Measurements from ENCODE around the gene FMNL2. TPM values are rescaled to one million over a fixed set of nuclear protein-coding genes. Genes with fewer than 3 reads are reported as not detected.

FMNL2 gene
- total RNA-seq, 1 experiment from 2014 or later: 28.1 TPM

GRCh38 chr2:152508446-152508845 lies 173.5 kb downstream of the FMNL2 start:
- TF ChIP-seq ZFX (IDR thresholded peaks at IDR 0.05): no peak
- no peak for TF ChIP-seq YY1 (IDR thresholded peaks at IDR 0.05; ENCODE audit: extremely low read depth, insufficient replicate concordance, low read depth, low read length)
- no peak for TF ChIP-seq POLR2A (IDR thresholded peaks at IDR 0.05; ENCODE audit: borderline replicate concordance, extremely low read depth, insufficient read depth, insufficient read length)
- no peak for TF ChIP-seq RAD21 (IDR thresholded peaks at IDR 0.05; ENCODE audit: low read depth)
- TF ChIP-seq ZBTB33 (IDR thresholded peaks at IDR 0.05; ENCODE audit: extremely low read depth, insufficient replicate concordance, low read length): no peak
- Histone ChIP-seq H3K27ac (ENCODE audit: low read depth, low read length) (no peak overlapping the region), H4K20me1 (ENCODE audit: insufficient read depth) (no peaks in the 10 kb centered on the region), H3K4me1 (ENCODE audit: control insufficient read depth in 1 of 2, insufficient read depth in 2 of 2, low read length in 2 of 2) (peaks cover 4 to 46% of the 10 kb centered on the region in 2 experiments; a peak in 2 of 4 replicates), H2AFZ (ENCODE audit: low read depth, low read length, poor library complexity, severe bottlenecking) (no peak overlapping the region), H3K4me3 (replicated peaks in 1 of 2; ENCODE audit: low read depth in 1 of 2, low read length in 2 of 2) (no peak overlapping the region), H3K4me2 (ENCODE audit: low read length) (no peak overlapping the region), H3K27me3 (ENCODE audit: insufficient read depth, low read length) (no peaks in the 10 kb centered on the region), H3K9me3 (ENCODE audit: control insufficient read depth in 1 of 2, insufficient read depth in 1 of 2, low read depth in 1 of 2, low read length in 2 of 2) (no peaks in the 10 kb centered on the region), H3K36me3 (ENCODE audit: control insufficient read depth in 1 of 2, insufficient read depth in 2 of 2, low read length in 2 of 2) (no peaks in the 10 kb centered on the region), H3K9me2 (ENCODE audit: insufficient read depth) (no peaks in the 10 kb centered on the region), H3K9ac (ENCODE audit: low read length) (no peak overlapping the region), H3K79me2 (ENCODE audit: insufficient read depth, low read length) (peaks cover 16% of the 10 kb centered on the region)
- ChIA-PET CTCF (no interaction called here), RAD21 (ENCODE audit: low non-redundant PET in 1 of 2, low total read pairs in 2 of 2, uncharacterized antibody in 2 of 2, unreplicated experiment in 2 of 2) (no interaction called here), POLR2A (no interaction called here)
- no TSS peak for BruUV-seq (replicated peaks)
- intact Hi-C loops (cut with micrococcal nuclease): no loop called here
- ATAC-seq (no peak), DNase-seq (ENCODE audit: low read depth, low spot score) (no peak)

GRCh38 chr2:152509772-152510491 lies 175.0 kb downstream of the FMNL2 start:
- H3K27ac ChIP-seq (ENCODE audit: low read depth, low read length): no peak overlapping the region
- ChIA-PET CTCF (no interaction called here), RAD21 (ENCODE audit: low non-redundant PET in 1 of 2, low total read pairs in 2 of 2, uncharacterized antibody in 2 of 2, unreplicated experiment in 2 of 2) (no interaction called here), POLR2A (no interaction called here)
- H3K9ac ChIP-seq (ENCODE audit: low read length): no peak overlapping the region
- peaks cover 4 to 40% of the 10 kb centered on the region in 2 experiments; a peak in 2 of 4 replicates for H3K4me1 ChIP-seq (ENCODE audit: control insufficient read depth in 1 of 2, insufficient read depth in 2 of 2, low read length in 2 of 2)
- no peaks in the 10 kb centered on the region for H4K20me1 ChIP-seq (ENCODE audit: insufficient read depth)
- H3K4me2 ChIP-seq (ENCODE audit: low read length): no peak overlapping the region
- no TSS peak for BruUV-seq (replicated peaks)
- no peak overlapping the region for H2AFZ ChIP-seq (ENCODE audit: low read depth, low read length, poor library complexity, severe bottlenecking)
- no peaks in the 10 kb centered on the region for H3K9me2 ChIP-seq (ENCODE audit: insufficient read depth)
- H3K27me3 ChIP-seq (ENCODE audit: insufficient read depth, low read length): no peaks in the 10 kb centered on the region
- no peak overlapping the region for H3K4me3 ChIP-seq (replicated peaks in 1 of 2; ENCODE audit: low read depth in 1 of 2, low read length in 2 of 2)
- H3K79me2 ChIP-seq (ENCODE audit: insufficient read depth, low read length): peaks cover 19% of the 10 kb centered on the region
- intact Hi-C loops (cut with micrococcal nuclease): no loop called here
- TF ChIP-seq ELF1 (IDR thresholded peaks at IDR 0.05; ENCODE audit: borderline replicate concordance, low read depth) (no peak), SRF (IDR thresholded peaks at IDR 0.05; ENCODE audit: low read depth) (no peak), ZFX (IDR thresholded peaks at IDR 0.05) (no peak), CEBPB (IDR thresholded peaks at IDR 0.05; ENCODE audit: low read depth) (no peak), FOSL1 (IDR thresholded peaks at IDR 0.05; ENCODE audit: low read depth) (no peak), POLR2A (IDR thresholded peaks at IDR 0.05; ENCODE audit: borderline replicate concordance, extremely low read depth, insufficient read depth, insufficient read length) (no peak), EZH2phosphoT487 (IDR thresholded peaks at IDR 0.05; ENCODE audit: borderline replicate concordance) (no peak), POLR2AphosphoS5 (IDR thresholded peaks at IDR 0.05; ENCODE audit: low read depth, low read length) (no peak), MAX (IDR thresholded peaks at IDR 0.05) (no peak), CBX3 (IDR thresholded peaks at IDR 0.05; ENCODE audit: low read depth) (no peak)
- H3K36me3 ChIP-seq (ENCODE audit: control insufficient read depth in 1 of 2, insufficient read depth in 2 of 2, low read length in 2 of 2): no peaks in the 10 kb centered on the region
- no peak for DNase-seq (ENCODE audit: low read depth, low spot score)
- H3K9me3 ChIP-seq (ENCODE audit: control insufficient read depth in 1 of 2, insufficient read depth in 1 of 2, low read depth in 1 of 2, low read length in 2 of 2): no peaks in the 10 kb centered on the region
- no peak for ATAC-seq

Measured in HCT116 (cell line).